Stimulated activated CD8-positive, alpha-beta memory T cell treated with anti-CD3 and anti-CD28 coated beads, Interleukin-4, amount 100 ng/mL, for 24 hours (primary cell): ENCODE data around the gene NPHP4.

Experiments used
- DNase-seq: peaks from one replicate; pipeline ENCODE4 v3.0.0-alpha.2; 2020; ENCODE audit warnings: low read depth

Gene NPHP4

DNA sequence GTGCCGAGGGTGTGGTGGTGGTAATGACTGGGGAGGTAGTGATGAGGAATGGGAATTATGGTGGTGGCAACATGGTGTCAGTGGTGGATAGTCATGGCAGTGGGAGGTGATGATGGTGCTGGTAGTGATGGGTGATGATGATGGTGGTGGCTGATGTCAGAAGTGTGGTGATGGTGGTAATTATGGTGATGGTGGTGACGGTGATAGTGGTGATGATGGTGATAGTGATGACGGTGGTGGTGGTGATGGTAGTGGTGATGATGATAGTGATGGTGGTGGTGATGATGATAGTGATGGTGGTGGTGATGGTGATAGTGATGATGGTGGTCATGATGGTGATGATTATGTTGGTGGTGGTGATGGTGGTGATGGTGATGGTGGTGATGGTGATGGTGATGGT is 162.8 kb downstream of the NPHP4 start:
- DNase-seq, result no peak

DNA sequence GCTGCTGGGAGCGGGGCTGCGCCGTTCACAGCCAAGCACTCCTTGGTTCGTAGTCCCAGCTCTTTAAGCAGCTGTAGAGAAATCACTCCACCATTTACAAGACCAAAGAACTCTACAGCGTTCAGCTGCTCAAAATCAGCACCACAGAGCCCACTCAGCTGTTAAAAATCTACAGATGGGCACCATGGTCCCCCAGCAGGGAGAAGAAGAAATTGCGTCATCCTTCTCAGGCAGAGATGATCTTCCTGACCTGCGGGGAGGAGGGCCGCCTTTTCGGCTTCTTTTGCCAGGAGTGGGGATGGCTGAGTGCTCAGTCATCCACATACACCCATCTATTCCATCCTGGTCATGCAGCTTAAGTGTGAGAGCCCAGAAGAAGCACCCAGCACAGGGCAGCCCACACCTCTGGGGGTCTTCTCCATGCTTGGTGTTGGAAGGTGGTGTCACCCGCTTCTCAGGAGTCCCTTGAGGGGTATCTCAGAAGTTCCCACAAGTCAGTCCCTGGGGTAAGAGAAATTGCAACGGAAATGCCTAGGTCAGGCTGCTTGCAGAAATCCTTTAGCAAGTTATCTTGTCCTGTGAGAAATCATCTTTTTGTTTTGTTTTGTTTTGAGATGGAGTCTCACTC is 163.8 kb downstream of the NPHP4 start:
- no peak for DNase-seq

DNA sequence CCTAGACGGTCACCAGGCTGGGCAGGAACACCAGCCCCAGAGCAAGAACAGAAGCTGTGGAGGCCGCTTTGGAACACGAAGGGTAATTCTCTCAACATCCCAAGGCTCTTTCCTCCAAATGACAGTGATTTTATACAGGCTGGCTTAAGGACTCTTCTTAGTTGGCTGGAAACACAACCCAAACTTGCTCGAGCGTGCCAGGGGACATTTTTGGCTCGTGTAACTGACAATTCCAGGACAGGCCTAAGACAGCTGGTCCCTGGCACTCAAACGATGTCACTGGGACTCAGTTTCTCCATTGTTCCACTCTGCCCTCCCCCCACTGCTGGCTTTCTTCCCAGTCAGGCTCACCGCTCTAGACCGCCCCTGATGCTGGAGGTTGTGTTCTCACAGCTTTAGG is 164.7 kb downstream of the NPHP4 start:
- no peak for DNase-seq

DNA sequence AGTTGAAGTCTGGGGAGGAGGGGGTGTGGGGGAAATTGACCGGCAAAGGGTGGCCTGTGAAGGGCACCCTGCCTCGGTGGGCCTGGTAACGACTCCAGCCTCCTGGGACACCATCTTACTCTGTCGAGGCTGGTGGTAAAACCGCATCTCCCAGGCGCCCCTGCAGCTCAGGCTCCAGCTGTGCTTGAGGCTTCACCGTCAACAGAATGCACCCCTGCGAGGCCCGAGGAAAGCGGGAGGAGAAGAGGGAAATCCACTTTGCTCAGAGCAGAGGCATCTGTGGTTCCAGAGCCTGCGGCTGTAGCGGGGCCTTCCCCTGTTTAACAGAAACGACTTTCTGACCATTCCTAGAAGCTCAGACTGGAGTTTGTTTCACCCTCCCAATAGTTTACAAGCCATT is 165.6 kb downstream of the NPHP4 start:
- DNase-seq, result no peak

DNA sequence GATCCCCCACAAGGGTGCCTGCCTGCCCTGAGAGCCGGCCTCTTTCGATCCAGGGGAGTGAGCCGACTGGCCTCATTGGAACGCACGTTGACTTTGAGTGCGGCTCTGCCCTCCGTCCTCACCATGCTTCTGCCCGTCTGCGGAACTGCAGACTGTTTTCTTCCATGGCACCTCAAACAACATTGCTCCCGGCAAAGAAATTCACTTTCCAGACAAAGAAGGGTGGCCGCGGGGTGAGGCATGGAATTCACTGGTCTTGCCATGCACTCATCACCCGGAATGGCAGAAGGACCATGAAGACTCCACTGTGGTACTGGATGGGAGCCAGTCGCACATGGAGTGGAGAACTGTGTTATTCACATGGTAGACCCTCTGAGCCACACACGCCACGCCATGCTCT is 169.5 kb downstream of the NPHP4 start:
- DNase-seq, result no peak

DNA sequence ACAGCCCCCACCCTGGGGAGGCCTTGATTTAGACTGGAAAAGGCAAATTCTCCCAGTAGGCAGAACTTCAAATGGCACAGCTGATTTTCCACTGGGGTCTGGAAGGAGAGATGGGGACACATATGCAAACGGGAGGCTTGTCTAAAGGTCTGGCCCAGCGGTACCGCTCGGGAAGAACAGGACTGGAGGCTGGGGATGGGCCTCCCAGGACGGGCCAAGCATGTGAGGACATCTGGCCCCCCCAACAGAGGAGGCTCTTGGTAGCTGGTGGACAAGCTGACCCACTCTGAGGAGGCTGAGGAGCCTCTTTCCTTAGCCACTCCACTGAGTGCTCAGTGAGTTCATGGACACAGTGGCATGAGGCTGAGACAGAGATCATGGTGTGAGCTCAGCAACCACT is 170.0 kb downstream of the NPHP4 start:
- DNase-seq, result no peak

DNA sequence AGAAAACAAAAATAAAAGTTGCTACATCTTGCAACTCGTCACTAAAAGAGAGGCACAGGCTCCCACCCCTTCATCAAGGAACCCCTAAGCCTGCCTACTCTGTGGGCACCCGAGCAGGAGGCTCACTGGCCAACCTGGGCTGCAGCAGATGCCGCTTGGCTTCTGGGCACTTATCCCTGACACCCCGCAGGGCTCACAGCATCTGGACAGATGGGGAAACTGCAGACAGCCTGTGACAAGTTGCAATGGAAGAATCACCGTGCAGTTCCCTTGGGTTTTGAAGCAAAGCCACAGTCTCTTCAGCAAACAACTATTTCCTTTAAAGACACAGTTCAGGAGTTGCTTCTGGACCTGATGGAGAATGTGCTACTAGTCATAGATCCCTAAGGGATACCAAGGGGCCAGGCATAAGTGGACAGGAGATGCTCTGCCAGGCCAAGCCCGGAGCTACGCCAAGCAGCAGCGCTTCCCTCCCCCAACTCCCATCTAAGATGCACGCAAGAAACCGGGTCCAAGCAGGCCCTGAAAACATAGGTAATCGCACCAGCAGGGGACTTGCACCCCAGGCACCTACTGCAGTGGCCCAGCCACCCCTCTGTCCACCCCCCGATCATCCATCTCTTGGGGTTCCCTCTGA is 170.6 kb downstream of the NPHP4 start:
- no peak for DNase-seq

DNA sequence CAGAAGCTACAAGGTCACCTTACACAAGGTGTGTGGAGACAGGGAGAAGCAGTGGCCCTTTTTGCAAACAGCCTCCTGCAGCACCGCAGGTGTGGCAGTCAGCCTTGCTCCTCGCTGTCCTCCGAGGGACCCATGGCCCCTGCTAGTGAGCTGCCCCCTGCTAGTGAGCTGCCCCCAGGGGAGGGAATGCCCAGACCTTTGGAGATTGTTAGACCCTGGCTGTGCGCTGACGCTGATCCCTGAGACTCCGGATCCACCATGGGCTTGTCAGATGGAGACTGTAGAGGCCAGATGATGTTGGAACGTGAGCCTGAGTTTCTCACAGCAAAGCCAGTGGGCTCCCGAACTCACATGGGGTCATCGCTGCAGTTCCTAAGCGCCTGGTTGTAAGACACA is 172.2 kb downstream of the NPHP4 start:
- DNase-seq, result no peak

DNA sequence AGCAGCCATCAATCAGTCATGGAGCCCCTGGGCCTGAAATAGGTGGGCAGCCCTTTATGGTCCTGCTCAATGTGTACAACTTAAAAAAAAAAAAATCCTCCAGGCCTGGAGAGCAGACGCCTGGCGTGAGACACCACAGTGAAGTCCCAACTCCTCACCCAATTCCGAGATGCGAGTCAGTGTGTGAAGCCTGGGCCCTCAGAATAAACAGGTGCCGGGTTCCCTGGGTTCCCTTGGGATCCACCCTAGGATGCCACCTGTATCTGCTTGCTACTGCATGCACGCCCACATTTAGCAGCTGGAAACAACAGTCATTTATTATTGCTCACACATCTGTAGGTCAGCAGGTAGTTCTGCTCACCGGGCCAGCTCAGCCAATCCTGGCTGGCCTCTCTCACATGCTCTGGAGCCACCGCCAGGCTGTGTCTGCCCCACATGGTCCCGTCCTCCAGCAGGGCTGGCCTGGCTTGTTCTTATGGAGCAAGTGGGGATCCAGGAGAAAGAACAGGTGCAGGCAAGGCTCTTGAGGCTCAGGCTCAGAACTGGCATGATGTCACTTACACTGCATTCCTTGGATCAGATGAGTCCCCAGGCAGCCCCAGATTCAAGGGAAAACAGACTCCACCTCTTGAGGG is 172.7 kb downstream of the NPHP4 start:
- no peak for DNase-seq

DNA sequence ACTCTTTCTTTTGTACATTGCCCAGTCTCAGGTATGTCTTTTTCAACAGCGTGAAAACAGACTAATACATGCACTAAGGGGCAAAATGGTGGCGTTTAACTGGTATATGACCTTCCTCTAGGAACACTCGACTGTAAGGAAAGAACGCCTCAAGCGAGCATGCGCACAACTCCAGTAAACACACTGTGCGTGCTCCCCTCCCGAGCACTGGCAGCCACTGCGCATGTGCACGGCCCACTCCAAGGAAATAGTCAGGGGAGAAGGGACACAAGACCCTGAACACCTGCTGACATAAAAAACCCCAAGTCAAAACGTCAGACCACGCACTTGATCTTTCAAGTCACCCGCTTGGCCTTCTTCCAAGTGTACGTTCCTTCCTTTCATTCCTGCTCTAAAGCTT is 173.5 kb downstream of the NPHP4 start:
- no peak for DNase-seq

DNA sequence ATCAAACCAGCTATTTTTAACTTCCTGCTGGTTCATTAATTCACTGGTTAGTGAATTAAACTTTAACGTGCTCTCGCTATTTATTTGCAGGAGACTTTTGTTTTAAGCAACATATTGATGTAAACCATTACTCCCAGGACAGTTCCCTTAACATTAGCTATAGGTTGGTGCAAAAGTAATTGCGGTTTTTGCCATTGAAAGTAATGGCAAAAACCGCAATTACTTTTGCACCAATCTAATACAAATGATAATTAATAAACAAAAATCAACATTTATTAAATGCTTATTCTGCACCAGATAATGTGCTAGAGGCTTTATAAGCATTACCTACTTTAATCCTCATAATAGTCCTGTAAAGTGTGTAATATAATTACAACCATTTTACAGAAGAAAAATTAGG is 176.5 kb downstream of the NPHP4 start:
- DNase-seq, result no peak

DNA sequence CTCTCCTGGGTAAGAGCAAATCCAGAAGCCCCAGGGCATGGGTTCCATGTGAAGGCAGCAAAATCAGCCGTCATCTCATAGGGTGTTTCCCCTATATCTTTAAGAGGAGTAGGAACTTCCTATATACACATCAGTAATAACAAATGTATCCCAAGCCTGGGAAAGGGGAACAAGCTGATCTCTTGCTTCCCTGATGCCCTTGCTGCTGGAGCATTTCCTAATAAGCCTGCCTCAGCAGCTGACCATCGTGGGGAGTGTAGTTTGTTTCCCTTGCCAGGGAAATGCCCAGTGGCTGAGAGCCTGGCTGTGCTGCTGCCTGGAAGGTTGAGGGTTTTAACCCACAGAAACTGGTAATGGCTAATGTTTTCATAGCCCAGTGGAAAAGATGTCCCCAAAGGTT is 177.0 kb downstream of the NPHP4 start:
- DNase-seq, result no peak

DNA sequence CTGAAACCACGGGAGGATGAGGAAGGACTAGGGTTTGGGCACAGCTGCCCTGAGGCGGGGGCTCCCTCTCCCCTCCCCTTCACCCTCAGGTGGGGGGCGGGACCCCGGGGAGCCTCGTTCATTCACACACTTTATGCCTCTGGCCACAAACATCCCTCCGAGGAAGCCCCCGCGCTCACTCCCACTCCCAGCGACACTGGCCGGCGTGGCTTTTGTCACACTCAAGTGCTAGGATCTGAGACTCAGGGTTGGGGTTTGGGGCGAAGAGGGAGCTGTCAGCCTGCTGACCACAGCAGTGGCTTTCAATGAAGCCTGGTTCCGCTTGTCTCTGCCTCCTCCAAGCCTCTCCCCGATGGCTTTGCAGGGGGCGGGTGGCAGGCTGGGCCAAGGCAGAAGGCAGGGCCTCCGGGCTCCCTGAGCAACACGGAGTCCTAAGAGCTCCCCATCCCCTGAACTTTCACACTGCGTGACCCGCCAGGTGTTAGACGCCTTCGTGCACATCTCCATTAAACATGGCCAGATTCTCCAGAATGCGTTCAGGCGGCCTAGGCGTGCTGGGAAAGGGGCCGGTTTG is 178.1 kb downstream of the NPHP4 start:
- no peak for DNase-seq

DNA sequence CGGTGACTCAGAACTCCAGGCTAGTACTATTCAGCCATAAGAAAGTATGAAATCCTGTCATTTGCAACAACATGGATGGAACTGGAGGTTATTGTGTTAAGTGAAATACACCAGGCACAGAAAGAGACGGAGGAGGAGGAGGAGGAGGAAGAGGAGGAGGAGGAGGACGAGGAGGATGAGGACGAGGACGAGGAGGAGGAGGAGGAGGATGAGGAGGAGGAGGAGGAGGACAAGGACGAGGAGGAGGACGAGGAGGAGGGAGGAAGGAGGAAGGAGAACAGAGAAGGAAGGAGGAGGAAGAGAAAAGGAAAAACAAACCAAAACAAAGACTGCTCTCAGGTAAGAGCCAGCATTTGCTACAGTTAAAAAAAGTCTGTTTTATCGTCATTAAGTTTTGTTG is 178.7 kb downstream of the NPHP4 start:
- no peak for DNase-seq
